Colonic mucosa (tissue), 4 donors: ENCODE data around the gene ZACN. TPM values are rescaled to one million over a fixed set of nuclear protein-coding genes. Genes with fewer than 3 reads are reported as not detected.

Experiments used
- DNase-seq: peaks from one replicate; pipeline ENCODE4 v3.0.0-alpha.2; 2020
- H3K27ac ChIP-seq: fragments of 200-600 bp; one replicate; pipeline ENCODE4 v1.8.0; 2021
- H3K27me3 ChIP-seq: fragments of 200-600 bp; one replicate; pipeline ENCODE4 v1.8.0; 2021
- H3K36me3 ChIP-seq: fragments of 200-600 bp; one replicate; pipeline ENCODE4 v1.8.0; 2021
- H3K4me1 ChIP-seq: fragments of 200-600 bp; one replicate; pipeline ENCODE4 v1.8.0; 2021; ENCODE audit warnings: mild to moderate bottlenecking
- H3K4me3 ChIP-seq: fragments of 200-600 bp; one replicate; pipeline ENCODE4 v1.8.0; 2021
- H3K9ac ChIP-seq, 2 donors: one replicate each; pipeline ENCODE4 v1.7.0; 2013; ENCODE audit warnings: control low read depth in 2 of 2, low read depth in 2 of 2, low read length in 2 of 2
- H3K9me3 ChIP-seq: fragments of 200-600 bp; one replicate; pipeline ENCODE4 v1.8.0; 2021
- CTCF ChIP-seq: fragments of 200-600 bp; IDR thresholded peaks from one replicate; pipeline ENCODE4 v1.8.0; 2022; ENCODE audit warnings: antibody characterized with exemption, mild to moderate bottlenecking
- intact Hi-C: fragments of 100-400 bp; cut with DNase I; formaldehyde crosslinking; loops from one replicate; pipeline ENCODE4 v1.14.1; 2022
- total RNA-seq, 2 donors: library from RNA; stranded (reverse); fragmentation: NEBNext Ultra II Directional in 1 of 2; extraction: Animal tissue kit (Norgen Biotek cat#: 25700) in 1 of 2; gene quantifications; one replicate each; pipeline ENCODE4 v1.2.1, GENCODE V29; 2021
- donor health status: healthy.
- donor health status: DM: no; HTN: no; CAD: no.
- donor health status: DM: no; HTN: no; CAD: no.

ZACN gene
- total RNA-seq, 2 donors from 2014 or later, result not detected

- H3K4me3 ChIP-seq, result peak within 1 kb of the TSS; percentile 7
- no peaks in the 10 kb centered on the region for H3K9me3 ChIP-seq
- no peak for DNase-seq
- H3K4me1 ChIP-seq, result peaks cover 28% of the 10 kb centered on the region
- intact Hi-C loops, result loop anchor here (10.0 kb wide), 1 partner anchor 60 kb away; no protein-coding TSS in a partner anchor
- TF ChIP-seq CTCF, result no peak
- peaks cover 59% of the 10 kb centered on the region for H3K27me3 ChIP-seq
- H3K27ac ChIP-seq, result no peak within 1 kb of the TSS
- H3K9ac ChIP-seq, result no peak within 1 kb of the TSS
- H3K36me3 ChIP-seq, result no peaks in the 10 kb centered on the region
Observed at GRCh38 chr17:76074390-76075363, 4.3 kb upstream of the ZACN start, which contains the start of gene GALR2. Gene GALR2 (plus strand): TSS chr17:76074781. CDS start chr17:76074884, 103 bp downstream.

GRCh38 chr17:76075364-76076145, 3.4 kb upstream of the ZACN start:
- Histone ChIP-seq H3K4me3 (no peak overlapping the region), H3K4me1 (peaks cover 28% of the 10 kb centered on the region)
- TF ChIP-seq CTCF, result no peak

GRCh38 chr17:76076146-76076764, 2.7 kb upstream of the ZACN start:
- Histone ChIP-seq H3K27me3 (peaks cover 64% of the 10 kb centered on the region), H3K27ac (no peak overlapping the region), H3K9me3 (no peaks in the 10 kb centered on the region), H3K36me3 (no peaks in the 10 kb centered on the region), H3K9ac (no peak overlapping the region), H3K4me1 (peaks cover 28% of the 10 kb centered on the region), H3K4me3 (no peak overlapping the region)
- DNase-seq, result no peak
- TF ChIP-seq CTCF, result no peak
- intact Hi-C loops, result loop anchor here (10.0 kb wide), 1 partner anchor 61 kb away; no protein-coding TSS in a partner anchor

More at GRCh38 chr17:76075364-76076145, 3.4 kb upstream of the ZACN start:
- Histone ChIP-seq H3K36me3 (no peaks in the 10 kb centered on the region), H3K27ac (no peak overlapping the region), H3K9me3 (no peaks in the 10 kb centered on the region), H3K9ac (no peak overlapping the region), H3K27me3 (peaks cover 64% of the 10 kb centered on the region)
- DNase-seq, result no peak
- intact Hi-C loops, result loop anchor here (10.0 kb wide), 1 partner anchor 61 kb away; no protein-coding TSS in a partner anchor

GRCh38 chr17:76076765-76077583, 2.0 kb upstream of the ZACN start:
- Histone ChIP-seq H3K27ac (no peak overlapping the region), H3K9ac (no peak overlapping the region), H3K9me3 (no peaks in the 10 kb centered on the region), H3K4me3 (no peak overlapping the region), H3K36me3 (no peaks in the 10 kb centered on the region), H3K4me1 (peaks cover 28% of the 10 kb centered on the region), H3K27me3 (peaks cover 64% of the 10 kb centered on the region)
- TF ChIP-seq CTCF, result no peak
- intact Hi-C loops, result loop anchor here (10.0 kb wide), 1 partner anchor 62 kb away; no protein-coding TSS in a partner anchor
- DNase-seq, result no peak
